Ammon's horn (tissue), 1 donor: ENCODE results near the gene ZNF823.
"Not testable (repeated sequence)": the region's sequence is repeated elsewhere in the genome, so short reads cannot be mapped to it uniquely, and the experiment has no call there.

Experiments
- DNase-seq: peaks from one replicate; pipeline ENCODE4 v3.0.0-alpha.2; 2016; ENCODE audit warnings: low spot score

Gene ZNF823

DNA sequence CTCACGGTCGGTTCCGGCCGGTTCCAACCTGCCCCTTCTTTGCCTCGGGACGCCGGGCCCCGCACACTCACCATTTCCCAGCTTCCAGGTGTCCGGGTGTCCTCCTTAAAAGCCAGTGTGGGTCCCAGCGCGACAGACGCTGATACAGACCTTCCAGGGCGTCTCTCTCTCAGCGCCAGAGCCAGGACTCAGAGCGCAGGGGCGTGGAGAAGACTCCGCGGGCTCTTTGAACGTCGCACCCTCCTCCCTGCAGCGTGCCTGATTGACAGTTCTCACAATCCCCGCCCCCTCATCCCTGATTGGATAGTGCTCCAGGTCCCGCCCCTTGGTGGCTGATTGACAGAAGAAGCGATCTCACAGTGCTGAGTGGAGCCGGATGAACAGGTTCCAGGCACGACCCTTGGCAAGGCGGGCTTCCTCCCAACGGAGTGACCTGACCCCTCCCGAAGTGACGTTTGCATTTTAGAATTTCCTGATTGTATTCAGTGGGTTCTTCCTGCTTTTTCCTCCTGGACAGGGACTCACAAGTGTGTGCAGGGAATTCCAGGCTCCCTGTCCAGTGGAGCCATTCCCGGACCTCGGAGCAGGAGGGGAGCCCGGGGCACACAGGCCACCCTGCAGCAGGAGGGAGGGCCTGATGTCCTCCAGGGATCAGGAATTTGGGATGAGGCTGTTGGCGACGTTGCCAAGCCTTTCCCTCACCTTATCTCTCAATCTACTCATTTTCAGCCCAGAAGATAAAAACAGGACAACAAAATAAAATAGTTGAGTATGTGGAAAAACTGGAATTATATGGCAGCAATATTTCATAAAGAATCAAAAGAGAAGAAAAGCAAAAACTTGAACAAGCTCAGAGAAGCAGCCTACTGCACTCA lies at the start of gene ZNF823:
Gene ZNF823, minus strand, starts transcription at position 201 of the 875 bp plus-strand sequence. Its CDS starts 127 bp downstream, at position 74.
- DNase-seq: peak; percentile 99

DNA sequence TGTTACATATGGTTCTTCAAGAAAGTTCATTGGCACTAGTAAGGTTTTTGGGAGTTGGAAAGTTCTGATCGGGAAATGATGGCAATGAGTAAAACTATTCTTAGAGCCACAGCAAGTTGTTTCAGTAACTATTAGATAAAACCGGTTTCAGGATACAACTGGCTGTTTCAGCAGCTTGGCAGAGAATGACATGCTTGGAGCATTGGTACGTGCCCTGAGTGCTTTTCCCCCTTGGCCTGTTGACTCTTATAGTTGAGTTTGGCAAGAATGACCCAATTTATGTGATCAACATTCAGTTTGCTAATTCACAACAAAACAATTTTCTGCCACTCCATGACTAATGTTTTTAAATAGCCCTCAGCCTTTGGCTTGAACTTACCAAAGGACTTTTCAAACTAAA lies 48.8 kb upstream of the ZNF823 start:
- no peak for DNase-seq

DNA sequence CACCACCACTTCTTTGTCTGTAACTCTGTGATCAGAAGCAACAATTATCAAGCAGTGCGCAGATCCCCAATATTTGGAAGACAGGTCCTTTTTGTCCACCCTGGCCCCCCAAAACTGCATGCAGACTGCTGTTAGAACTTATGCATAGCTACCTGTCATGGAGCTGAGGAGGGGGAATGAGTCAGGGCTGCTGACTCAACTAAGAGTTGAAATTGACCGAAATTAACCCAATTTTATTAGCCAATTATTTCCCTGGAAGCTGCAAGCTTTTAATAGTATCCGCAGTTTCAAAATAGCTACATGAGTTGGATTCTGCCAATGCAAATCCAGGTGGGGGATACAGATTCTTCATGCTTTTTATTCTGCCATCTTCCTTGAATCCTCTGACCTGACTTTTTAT lies 45.6 kb upstream of the ZNF823 start:
- DNase-seq: no peak

DNA sequence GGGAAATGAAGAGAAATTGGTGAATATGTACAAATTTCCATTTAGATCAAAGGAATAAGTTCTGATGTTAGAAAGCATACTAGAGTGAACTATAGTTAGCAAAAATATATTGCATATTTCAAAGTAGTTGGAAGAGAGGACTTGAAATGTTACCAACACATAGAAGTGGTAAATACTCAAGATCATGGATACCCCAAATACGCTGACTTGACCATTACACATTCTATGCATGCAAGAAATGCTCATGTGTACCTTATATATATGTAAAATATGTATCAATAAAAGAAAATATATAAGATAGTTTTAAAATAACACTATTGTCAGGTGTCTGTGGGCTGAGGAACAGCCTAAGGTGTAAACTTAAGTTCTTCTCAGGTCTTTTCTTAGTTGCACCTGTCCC lies 45.0 kb upstream of the ZNF823 start:
- DNase-seq: no peak

DNA sequence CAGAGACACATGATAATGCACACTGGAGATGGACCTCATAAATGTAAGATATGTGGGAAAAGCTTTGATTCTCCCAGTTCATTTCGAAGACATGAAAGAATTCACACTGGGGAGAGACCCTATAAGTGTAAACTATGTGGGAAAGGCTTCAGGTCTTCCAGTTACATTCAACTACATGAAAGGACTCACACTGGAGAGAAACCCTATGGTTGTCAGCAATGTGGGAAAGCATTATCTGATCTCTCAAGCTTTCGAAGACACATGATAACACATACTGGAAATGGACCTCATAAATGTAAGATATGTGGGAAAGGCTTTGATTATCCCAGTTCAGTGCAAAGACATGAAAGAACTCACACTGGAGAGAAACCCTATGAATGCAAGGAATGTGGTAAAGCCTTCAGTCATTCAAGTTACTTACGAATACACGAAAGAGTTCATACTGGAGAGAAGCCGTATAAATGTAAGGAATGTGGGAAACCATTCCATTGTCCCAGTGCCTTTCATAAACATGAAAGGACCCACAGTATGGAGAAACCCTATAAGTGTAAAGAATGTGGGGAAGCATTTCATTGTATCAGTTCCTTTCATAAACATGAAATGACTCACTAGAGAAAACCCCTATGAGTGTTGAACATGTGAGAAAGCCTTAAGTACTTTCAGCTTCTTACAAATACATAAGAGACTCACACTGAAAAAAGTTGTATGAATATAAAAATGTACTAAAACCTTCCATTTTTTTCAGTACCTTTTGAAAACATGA lies 42.7 kb upstream of the ZNF823 start:
- no peak for DNase-seq

DNA sequence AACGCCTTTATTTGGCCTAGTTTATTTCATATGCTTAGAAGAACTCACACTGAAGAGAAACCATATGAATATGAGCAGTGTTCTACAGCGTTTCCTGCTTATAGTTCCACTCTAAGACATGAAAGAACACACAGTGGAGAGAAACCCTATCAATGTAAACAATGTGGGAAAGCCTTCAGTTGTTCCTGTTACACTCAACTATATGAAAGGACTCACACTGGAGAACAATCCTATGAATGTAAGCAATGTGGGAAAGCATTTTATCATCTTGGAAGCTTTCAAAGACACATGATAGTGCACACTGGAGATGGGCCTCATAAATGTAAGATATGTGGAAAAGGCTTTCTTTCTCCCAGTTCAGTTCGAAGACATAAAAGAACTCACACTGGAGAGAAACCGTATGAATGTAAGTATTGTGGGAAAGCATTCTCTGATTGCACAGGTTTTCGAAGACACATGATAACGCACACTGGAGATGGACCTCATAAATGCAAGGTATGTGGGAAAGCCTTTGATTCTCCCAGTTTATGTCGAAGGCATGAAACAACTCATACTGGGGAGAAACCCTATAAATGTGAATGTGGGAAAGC lies 41.8 kb upstream of the ZNF823 start:
- DNase-seq: no peak

DNA sequence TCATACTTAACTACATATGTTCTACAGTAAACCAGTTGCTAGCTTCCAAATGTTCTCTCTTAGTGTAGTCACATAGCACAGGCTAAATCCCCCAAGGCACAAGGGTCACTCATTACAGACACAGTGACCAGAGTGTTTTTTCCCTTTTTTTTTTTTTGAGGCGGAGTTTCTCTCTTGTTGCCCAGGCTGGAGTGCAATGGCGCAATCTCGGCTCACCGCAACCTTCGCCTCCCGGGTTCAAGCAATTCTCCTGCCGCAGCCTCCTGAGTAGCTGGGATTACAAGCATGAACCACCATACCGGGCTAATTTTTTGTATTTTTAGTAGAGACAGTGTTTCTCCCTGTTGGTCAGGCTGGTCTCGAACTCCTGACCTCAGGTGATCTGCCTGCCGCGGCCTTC lies 37.9 kb upstream of the ZNF823 start:
- not testable (repeated sequence) for DNase-seq

DNA sequence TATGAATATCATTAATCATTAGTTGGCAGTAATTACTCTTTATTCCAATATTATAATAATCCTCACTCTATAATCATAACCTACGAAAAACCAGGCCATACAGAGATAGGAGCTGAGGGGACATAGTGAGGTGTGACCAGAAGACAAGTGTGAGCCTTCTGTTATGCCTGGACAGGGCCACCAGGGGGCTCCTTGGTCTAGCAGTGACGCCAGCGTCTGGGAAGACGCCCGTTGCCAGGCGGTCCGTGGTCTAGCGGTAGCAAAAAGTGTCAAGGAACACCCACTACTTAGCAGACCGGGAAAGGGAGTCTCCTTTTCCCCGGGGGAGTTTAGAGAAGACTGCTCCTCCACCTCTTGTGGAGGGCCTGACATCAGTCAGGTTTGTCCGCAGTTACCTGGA lies 32.8 kb upstream of the ZNF823 start:
- not testable (repeated sequence) for DNase-seq

DNA sequence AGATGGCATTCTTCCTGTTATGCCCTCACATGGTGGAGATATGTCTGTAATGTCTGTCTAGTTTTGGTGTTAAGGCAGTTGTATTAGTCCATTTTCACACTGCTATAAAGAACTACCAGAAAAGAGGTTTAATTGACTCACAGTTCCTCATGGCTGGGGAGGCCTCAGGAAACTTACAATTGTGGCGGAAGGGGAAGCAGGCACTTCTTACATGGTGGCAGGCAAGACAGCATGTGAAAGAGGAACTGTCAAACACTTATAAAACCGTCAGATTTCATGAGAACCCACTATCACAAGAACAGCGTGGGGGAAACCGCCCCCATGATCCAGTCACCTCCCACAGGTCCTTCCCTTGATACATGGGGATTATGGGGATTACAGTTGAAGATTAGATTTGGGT lies 31.2 kb upstream of the ZNF823 start:
- no peak for DNase-seq

DNA sequence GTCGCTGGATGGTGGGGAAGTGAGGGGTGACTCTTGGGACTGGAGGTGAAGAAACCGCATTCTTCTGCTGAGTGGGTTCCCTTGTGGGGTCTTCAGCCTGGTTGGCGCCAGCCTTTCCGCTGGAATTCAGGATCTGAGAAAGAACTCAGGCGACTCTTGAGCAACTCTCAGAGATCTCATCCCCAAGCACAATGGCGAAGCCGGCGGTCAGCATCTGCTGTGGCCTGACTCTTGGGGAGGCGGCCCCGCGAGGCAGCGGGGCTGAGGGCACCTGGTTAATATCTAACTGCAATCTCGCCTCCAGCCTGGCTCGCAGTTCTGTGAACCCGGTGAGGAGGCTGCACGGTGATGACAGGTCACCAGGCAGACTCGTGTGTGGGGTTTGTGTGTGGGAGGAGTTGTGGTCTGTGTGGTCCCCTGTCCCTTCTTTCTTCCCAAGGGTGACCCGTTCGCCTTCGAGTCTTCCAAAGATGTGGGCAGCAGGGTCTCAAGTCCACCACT lies 28.9 kb upstream of the ZNF823 start:
- DNase-seq: peak; percentile 16

DNA sequence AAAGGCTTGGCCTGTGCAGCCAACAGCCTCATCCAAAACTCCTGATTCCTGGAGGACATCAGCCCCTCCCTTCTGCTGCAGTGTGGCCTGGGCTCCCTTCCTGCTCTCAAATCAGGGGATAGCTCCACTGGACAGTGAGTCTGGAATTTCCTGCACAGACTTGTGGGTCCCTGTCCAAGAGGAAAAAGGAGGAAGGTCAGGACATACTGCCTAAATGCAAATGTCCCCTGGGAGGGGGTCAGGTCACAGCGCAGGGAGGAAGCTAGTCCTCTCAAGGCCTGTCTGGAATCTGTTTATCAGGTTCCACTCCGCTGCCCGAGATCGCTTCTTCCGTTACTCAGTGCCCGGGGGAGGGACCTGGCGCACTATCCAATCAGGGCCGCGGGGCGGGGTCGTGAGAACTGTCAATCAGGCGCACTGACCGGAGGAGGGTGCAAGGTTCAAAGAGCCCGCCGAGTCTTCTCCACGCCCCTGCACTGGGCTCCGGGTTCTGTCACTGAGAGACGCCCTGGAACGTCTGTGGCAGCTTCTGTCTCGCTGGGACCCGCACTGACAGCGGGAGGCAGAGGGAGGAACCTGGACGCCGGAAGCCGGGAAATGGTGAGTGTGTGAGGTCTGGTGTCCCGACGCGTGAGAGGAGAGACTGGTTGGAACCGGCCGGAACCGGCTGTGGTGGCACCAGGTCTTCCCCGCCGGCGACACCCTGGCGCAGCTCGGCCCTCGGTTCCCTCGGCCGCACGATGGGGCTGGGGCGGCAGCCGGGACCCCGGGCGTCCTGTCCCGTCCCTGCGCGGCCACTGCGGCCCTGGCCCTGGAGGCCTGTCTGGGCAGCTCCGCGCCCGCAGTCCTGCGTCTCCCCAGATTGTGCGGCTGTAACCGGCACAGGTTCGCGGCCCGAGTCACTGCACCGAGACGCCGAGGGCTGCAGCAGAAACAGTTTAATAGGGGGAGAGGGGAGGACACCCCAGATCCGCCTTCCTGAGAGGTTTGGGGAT lies 28.1 kb upstream of the ZNF823 start, which contains the start of gene ZNF441:
Gene ZNF441, plus strand, starts transcription at position 404 of the 995 bp plus-strand sequence. Its CDS starts 194 bp downstream, at position 598.
- peak; percentile 97 for DNase-seq

DNA sequence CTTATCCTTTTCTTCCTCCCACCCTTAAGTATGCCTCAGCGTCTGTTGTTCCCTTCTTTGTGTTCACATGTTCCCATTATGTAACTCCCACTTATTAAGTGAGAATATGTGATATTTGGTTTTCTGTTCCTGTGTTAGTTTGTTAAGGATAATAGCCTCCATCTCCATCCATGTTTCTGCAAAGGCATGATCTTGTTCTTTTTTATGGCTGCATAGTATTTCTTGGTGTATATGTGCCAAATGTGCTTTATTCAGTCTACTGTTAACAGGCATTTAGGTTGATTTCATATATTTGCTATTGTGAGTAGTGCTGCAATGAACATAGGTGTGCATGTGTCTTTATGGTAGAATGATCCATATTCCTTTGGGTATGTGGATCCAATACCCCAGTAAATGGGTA lies 24.9 kb upstream of the ZNF823 start:
- DNase-seq: no peak

DNA sequence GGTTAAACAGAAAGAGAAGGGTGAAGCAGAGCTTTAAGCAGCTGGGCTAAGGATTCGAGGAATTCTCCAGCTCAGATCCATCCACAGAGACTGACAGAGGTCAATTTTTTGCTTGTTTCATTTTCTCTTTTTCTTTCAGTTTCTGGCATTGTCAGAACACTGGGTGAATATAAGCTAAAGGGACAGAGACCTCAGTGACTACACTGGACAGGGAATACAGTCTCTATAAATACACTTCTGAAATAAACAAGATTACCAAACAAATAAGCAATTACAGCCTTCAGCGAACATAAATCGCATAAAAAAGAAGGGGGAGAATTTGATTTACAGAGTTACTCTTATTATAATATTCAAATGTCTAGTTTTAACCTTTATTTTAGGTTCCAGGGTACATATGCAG lies 24.4 kb upstream of the ZNF823 start:
- no peak for DNase-seq

DNA sequence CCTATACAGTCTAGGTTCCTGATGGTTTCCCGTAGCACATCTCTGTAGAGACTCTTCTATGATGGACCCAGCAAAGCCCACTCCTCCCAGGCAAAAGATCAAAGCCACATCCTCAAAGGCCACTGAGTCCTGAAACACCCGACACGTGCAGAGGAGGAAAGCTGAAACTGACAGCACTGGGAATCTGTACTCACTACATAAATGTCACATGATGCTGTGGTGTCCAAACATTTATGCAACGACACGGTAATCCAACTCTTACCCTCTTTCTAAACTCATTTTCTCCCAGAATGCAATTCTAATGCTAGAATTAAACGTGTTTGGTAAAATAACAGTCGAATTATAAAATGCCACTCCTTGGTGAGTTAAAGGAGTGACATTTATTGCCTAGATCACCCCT lies 21.1 kb upstream of the ZNF823 start:
- no peak for DNase-seq

DNA sequence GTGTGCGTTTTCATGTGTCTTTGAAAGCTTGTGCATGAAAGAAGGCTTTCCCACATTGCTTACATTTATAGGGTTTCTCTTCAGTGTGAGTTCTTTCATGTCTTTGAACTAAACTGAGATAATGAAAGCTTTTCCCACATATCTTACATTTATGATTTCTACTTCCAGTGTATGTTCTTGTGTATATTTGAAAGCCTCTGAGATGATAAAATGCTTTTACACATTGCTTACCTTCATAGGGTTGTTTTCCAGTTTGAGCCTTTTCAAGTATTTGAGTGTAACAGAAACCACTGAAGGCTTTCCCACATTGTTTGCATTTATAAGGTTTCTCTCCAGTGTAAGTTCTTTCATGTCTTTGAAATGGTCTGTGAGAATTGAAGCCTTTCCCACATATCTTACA lies 18.2 kb upstream of the ZNF823 start:
- DNase-seq: no peak

DNA sequence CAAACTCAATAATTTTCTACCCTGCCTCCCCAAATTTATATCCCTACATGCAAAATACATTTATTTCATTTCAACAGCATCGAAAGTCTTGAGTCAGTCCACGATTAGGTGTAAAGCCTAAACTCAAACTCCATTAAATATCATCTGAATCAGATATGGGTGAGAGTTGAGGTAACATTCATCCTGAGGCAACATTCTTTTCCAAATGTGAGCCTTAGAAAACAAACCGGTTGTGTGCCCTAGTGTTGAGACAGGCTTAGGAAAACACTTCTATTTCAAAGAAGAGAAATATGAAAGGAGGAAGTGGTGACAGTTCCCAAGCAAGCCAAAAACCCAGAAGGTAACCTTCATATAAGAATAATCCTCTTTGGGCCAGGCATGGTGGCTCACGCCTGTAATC lies 15.9 kb upstream of the ZNF823 start:
- DNase-seq: no peak

DNA sequence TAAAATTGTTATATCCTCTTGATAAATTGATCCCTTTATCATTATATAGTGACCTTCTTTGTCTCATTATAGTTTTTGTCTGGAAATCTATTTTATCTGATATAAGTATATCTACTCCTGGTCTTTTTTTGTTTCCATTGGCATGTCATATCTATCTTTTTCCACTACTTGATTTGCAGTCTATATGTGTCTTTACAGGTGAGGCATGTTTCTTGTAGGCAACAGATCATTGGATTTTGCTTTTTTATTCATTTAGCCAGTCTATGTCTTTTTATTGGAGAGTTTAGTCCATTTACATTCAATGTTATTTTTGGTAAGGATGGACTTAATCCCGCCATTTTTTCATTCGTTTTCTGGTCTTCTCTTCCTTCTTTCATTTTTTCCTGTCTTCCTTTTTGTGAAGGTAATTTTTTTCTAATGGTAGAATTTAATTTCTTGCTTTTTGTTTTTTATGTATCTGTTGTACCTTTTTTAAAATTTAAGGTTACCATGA lies 13.5 kb upstream of the ZNF823 start:
- no peak for DNase-seq

DNA sequence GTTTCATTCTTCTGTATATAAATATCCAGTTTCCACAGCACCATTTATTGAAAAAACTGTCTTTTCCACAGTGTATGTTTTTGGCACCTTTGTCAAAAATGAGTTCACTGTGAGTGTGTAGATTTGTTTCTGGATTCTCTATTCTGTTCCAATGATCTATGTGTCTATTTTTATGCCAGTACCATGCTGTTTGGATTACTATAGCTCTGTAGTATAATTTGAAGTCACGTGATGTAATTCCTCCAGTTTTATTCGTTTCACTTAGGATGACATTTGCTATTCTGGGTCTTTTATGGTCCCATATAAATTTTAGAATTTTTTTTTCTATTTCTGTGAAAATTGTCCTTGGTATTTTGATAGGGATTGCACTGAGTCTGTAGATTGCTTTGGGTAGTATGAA lies 11.0 kb upstream of the ZNF823 start:
- DNase-seq: no peak

DNA sequence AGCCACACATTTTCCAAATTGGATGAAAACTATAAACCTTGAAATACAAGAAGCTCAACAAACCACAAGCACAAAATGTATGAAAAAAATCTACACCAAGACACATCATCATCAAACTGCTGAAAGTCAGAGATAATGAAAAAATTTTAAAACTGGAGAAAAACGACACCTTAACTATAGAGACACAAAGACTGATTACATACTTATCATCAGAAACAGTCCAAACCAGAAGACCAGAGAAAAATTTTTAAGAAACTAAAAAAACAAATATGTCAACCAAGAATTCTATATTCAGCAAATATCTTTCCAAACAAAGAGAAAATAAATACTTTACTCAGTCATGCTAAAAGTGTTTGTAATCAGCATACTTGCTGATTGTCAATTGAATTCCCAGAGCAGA lies 8.5 kb upstream of the ZNF823 start:
- DNase-seq: no peak

DNA sequence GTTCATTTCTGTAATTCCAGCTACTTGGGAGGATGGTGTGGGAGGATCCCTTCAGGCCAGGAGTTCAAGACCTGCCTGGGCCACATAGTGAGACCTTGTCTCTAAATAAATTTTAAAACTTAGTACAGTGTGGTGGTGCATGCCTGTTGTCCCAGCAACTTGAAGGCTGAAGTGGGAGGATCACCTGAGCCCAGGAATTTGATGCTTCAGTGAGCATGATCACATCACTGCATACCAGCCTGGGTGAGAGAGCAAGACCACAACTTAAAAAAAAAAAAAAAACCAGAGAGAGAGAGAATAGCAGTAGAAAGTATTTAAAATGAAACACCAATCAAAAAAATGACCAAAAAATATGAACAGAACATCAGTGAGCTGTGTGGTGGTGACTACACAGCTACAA lies 7.1 kb upstream of the ZNF823 start:
- no peak for DNase-seq
